HEK293 (cell line): ENCODE measurements around the gene DLX3.

Experiments used
- CTCF ChIA-PET: fragments of 350-600 bp; formaldehyde crosslinking; extraction: SDS; loops from one replicate; lab custom pipeline; 2021; ENCODE audit warnings: antibody characterized with exemption; lab: Yijun Ruan, JAX
- POLR2A ChIA-PET: fragments of 300-600 bp; formaldehyde crosslinking; extraction: SDS; loops from one replicate; lab custom pipeline; 2020; ENCODE audit warnings: antibody characterized with exemption, inconsistent platforms; lab: Yijun Ruan, JAX
- H3K27ac ChIP-seq: fragments of 200-500 bp; sonication (Bioruptor generic); 2 replicates; pipeline ENCODE4 v1.5.1; 2014; ENCODE audit warnings: low read depth, low read length, control low read depth, inconsistent platforms; ENCODE audit errors: extremely low read depth
- H3K36me3 ChIP-seq, 2 experiments: fragments of 200-500 bp in 1 of 2; sonication (Bioruptor generic) in 1 of 2; 1 replicate in 1 of 2; 2 replicates in 1 of 2; pipeline ENCODE4 v1.5.1; 2014 to 2017; ENCODE audit warnings: inconsistent platforms in 2 of 2, low read length in 2 of 2; ENCODE audit not compliant: control insufficient read depth in 2 of 2, insufficient read depth in 1 of 2
- H3K4me1 ChIP-seq: fragments of 200-500 bp; sonication (Bioruptor generic); 2 replicates; pipeline ENCODE4 v1.5.1; 2014; ENCODE audit warnings: mild to moderate bottlenecking, low read length, inconsistent platforms; ENCODE audit not compliant: control insufficient read depth, insufficient read depth
- H3K4me3 ChIP-seq: 2 replicates; pipeline ENCODE4 v1.5.1; 2011; ENCODE audit warnings: low read depth, mild to moderate bottlenecking, control low read depth, low read length, moderate library complexity
- H3K9me3 ChIP-seq: fragments of 200-500 bp; sonication (Bioruptor generic); 2 replicates; pipeline ENCODE4 v1.5.1; 2014; ENCODE audit warnings: low read depth, low read length, inconsistent platforms; ENCODE audit not compliant: control insufficient read depth, insufficient read depth
- EGR2 ChIP-seq: fragments of 450-650 bp; formaldehyde crosslinking; IDR thresholded peaks from 2 replicates; pipeline ENCODE4 v1.5.1; 2016; ENCODE audit warnings: low read depth, missing biosample characterization, missing genetic modification characterization
- HOXC10 ChIP-seq: sonication (generic); formaldehyde crosslinking; IDR thresholded peaks from 2 replicates; pipeline ENCODE4 v1.8.1; 2023; ENCODE audit warnings: mild to moderate bottlenecking, missing genetic modification reagents
- IKZF3 ChIP-seq: fragments of 450-650 bp; IDR thresholded peaks from 2 replicates; pipeline ENCODE4 v1.5.0; 2018; ENCODE audit warnings: missing biosample characterization, mild to moderate bottlenecking, missing genetic modification characterization, moderate library complexity
- KLF9 ChIP-seq: fragments of 450-650 bp; formaldehyde crosslinking; IDR thresholded peaks from 2 replicates; pipeline ENCODE4 v1.5.1; 2016; ENCODE audit warnings: missing biosample characterization, missing genetic modification characterization, low read depth
- MYNN ChIP-seq: fragments of 450-650 bp; formaldehyde crosslinking; IDR thresholded peaks from 2 replicates; pipeline ENCODE4 v1.5.1; 2016; ENCODE audit warnings: missing biosample characterization, missing genetic modification characterization, borderline replicate concordance
- SCRT2 ChIP-seq: fragments of 450-650 bp; formaldehyde crosslinking; IDR thresholded peaks from 2 replicates; pipeline ENCODE4 v1.5.1; 2016; ENCODE audit warnings: missing biosample characterization, missing genetic modification characterization
- SP7 ChIP-seq: fragments of 450-650 bp; formaldehyde crosslinking; IDR thresholded peaks from 2 replicates; pipeline ENCODE4 v1.5.1; 2016; ENCODE audit warnings: missing biosample characterization, missing genetic modification characterization
- YY2 ChIP-seq: fragments of 450-650 bp; formaldehyde crosslinking; IDR thresholded peaks from 2 replicates; pipeline ENCODE4 v1.5.1; 2016; ENCODE audit warnings: missing biosample characterization, missing genetic modification characterization
- ZFP3 ChIP-seq: fragments of 450-650 bp; formaldehyde crosslinking; IDR thresholded peaks from 2 replicates; pipeline ENCODE4 v1.5.1; 2016; ENCODE audit warnings: low read depth, missing biosample characterization, missing genetic modification characterization
- ZNF302 ChIP-seq: fragments of 450-650 bp; formaldehyde crosslinking; IDR thresholded peaks from 2 replicates; pipeline ENCODE4 v1.5.1; 2016; ENCODE audit warnings: missing biosample characterization, missing genetic modification characterization, low read depth
- ZNF423 ChIP-seq: fragments of 450-650 bp; formaldehyde crosslinking; IDR thresholded peaks from 2 replicates; pipeline ENCODE4 v1.5.1; 2016; ENCODE audit warnings: missing biosample characterization, missing genetic modification characterization
- ZNF473 ChIP-seq: fragments of 450-650 bp; formaldehyde crosslinking; IDR thresholded peaks from 2 replicates; pipeline ENCODE4 v1.5.1; 2017; ENCODE audit warnings: missing biosample characterization, missing genetic modification characterization
- ZNF544 ChIP-seq: fragments of 450-650 bp; formaldehyde crosslinking; IDR thresholded peaks from 2 replicates; pipeline ENCODE4 v1.5.0; 2017; ENCODE audit warnings: missing biosample characterization, missing genetic modification characterization
- ZNF623 ChIP-seq: fragments of 450-650 bp; formaldehyde crosslinking; IDR thresholded peaks from 2 replicates; pipeline ENCODE4 v1.5.1; 2016; ENCODE audit warnings: missing biosample characterization, missing genetic modification characterization
- ZNF624 ChIP-seq: fragments of 450-650 bp; formaldehyde crosslinking; IDR thresholded peaks from 2 replicates; pipeline ENCODE4 v1.5.1; 2017; ENCODE audit warnings: missing biosample characterization, missing genetic modification characterization
- ZNF747 ChIP-seq: fragments of 450-650 bp; formaldehyde crosslinking; IDR thresholded peaks from 2 replicates; pipeline ENCODE4 v1.5.1; 2016; ENCODE audit warnings: missing biosample characterization, missing genetic modification characterization
- ZNF837 ChIP-seq: fragments of 450-650 bp; formaldehyde crosslinking; IDR thresholded peaks from 2 replicates; pipeline ENCODE4 v1.5.1; 2016; ENCODE audit warnings: missing biosample characterization, missing genetic modification characterization
- TF ChIP-seq, protein P1 (sequence below): fragments of 450-650 bp; formaldehyde crosslinking; IDR thresholded peaks from 2 replicates; pipeline ENCODE4 v1.5.1; 2016; ENCODE audit warnings: missing biosample characterization, missing genetic modification characterization, borderline replicate concordance
- TF ChIP-seq, protein P2 (sequence below): sonication (generic); formaldehyde crosslinking; IDR thresholded peaks from 2 replicates; pipeline ENCODE4 v1.8.1; 2022; ENCODE audit warnings: mild to moderate bottlenecking, moderate library complexity, missing genetic modification reagents
- TF ChIP-seq, protein P3 (sequence below): fragments of 450-650 bp; formaldehyde crosslinking; IDR thresholded peaks from 2 replicates; pipeline ENCODE4 v1.5.1; 2016; ENCODE audit warnings: missing biosample characterization, missing genetic modification characterization
- TF ChIP-seq, protein P4 (sequence below): fragments of 450-650 bp; formaldehyde crosslinking; IDR thresholded peaks from 2 replicates; pipeline ENCODE4 v1.5.1; 2017; ENCODE audit warnings: missing biosample characterization, mild to moderate bottlenecking, missing genetic modification characterization, moderate library complexity

Gene DLX3

DNA sequence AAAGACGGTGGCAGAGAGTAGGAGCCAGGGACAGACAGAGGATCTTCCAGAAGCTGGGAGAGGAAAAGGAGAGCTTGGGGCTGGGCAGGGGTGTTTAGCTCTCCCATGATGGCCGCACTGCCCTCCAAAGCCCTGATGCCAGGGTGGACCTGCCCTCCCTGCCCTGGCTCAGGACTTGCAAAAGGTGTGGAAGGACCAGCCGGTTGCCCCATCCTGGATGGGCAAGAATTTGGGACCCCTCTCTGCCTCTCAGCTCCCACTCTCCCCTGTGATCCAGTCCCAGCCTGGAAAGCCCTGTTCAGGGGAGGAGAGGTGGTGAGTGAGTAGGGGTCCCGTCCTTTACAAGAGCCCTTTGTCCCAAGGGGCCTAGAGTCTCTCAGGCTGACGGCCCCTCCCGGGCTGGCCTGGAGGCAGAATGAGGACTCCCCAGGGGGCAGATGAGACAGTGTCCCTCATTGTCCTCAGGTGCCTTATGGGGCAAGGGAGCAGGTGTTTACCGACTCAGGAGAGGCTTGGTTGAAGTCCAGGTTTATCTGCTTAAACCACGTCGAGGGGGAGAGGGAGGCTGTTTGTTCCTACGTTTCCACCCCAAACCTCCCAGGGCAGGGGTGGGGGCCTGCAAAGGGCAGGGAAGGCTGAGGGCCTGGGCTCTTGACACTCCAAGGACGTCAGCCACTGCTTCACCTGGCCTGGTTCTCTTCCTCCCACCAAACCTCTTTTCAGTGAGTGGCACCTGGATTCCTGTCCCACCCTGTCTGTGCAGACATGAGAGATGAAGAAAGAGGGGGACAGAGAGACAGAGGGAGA is 41.6 kb upstream of the DLX3 start:
- no peaks in the 10 kb centered on the region for H3K9me3 ChIP-seq
- TF ChIP-seq YY2 (tag by site-specific recombination) = no peak
- no peak for TF ChIP-seq ZNF747 (tag by site-specific recombination)
- no peaks in the 10 kb centered on the region for H3K4me1 ChIP-seq
- POLR2A ChIA-PET = no interaction called here
- H3K36me3 ChIP-seq = no peaks in the 10 kb centered on the region
- CTCF ChIA-PET = interaction anchor here (0.6 to 2.5 kb wide), 4 partner anchors 10 to 58 kb away, joined by 3 to 24 read pairs (median 7); no protein-coding TSS in a partner anchor
- no peak overlapping the region for H3K27ac ChIP-seq
- H3K4me3 ChIP-seq = no peak overlapping the region

DNA sequence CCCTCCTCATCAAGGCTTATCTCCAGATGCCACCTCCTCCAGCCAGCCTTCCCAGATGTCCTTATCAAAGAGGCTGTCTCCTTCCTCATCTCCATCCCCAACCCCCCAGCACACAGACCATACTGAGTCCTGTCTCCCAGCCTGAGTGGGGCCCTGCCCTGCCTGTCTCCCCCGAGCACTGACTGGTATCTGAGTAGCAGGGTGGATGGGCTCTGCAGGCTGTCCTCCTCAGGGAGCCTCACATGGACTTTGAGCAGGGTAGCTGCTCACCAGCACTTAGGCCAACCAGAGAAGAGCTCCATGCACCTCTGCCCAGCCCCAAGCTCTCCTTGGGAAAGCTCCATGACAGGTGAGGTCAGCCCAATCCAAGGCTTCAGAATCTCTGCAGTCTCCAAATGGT is 40.9 kb upstream of the DLX3 start:
- CTCF ChIA-PET = interaction anchor here (0.5 to 2.5 kb wide), 4 partner anchors 9 to 212 kb away, joined by 3 to 24 read pairs (median 7); no protein-coding TSS in a partner anchor
- POLR2A ChIA-PET = no interaction called here
- no peaks in the 10 kb centered on the region for H3K9me3 ChIP-seq
- H3K4me3 ChIP-seq = no peak overlapping the region
- no peak for TF ChIP-seq SP7 (tag by site-specific recombination)
- no peak for TF ChIP-seq YY2 (tag by site-specific recombination)
- no peak for TF ChIP-seq ZNF623
- no peak for TF ChIP-seq EGR2 (tag by site-specific recombination)
- TF ChIP-seq MYNN (tag by site-specific recombination) = no peak
- TF ChIP-seq ZNF544 = no peak
- TF ChIP-seq, protein P1, sequence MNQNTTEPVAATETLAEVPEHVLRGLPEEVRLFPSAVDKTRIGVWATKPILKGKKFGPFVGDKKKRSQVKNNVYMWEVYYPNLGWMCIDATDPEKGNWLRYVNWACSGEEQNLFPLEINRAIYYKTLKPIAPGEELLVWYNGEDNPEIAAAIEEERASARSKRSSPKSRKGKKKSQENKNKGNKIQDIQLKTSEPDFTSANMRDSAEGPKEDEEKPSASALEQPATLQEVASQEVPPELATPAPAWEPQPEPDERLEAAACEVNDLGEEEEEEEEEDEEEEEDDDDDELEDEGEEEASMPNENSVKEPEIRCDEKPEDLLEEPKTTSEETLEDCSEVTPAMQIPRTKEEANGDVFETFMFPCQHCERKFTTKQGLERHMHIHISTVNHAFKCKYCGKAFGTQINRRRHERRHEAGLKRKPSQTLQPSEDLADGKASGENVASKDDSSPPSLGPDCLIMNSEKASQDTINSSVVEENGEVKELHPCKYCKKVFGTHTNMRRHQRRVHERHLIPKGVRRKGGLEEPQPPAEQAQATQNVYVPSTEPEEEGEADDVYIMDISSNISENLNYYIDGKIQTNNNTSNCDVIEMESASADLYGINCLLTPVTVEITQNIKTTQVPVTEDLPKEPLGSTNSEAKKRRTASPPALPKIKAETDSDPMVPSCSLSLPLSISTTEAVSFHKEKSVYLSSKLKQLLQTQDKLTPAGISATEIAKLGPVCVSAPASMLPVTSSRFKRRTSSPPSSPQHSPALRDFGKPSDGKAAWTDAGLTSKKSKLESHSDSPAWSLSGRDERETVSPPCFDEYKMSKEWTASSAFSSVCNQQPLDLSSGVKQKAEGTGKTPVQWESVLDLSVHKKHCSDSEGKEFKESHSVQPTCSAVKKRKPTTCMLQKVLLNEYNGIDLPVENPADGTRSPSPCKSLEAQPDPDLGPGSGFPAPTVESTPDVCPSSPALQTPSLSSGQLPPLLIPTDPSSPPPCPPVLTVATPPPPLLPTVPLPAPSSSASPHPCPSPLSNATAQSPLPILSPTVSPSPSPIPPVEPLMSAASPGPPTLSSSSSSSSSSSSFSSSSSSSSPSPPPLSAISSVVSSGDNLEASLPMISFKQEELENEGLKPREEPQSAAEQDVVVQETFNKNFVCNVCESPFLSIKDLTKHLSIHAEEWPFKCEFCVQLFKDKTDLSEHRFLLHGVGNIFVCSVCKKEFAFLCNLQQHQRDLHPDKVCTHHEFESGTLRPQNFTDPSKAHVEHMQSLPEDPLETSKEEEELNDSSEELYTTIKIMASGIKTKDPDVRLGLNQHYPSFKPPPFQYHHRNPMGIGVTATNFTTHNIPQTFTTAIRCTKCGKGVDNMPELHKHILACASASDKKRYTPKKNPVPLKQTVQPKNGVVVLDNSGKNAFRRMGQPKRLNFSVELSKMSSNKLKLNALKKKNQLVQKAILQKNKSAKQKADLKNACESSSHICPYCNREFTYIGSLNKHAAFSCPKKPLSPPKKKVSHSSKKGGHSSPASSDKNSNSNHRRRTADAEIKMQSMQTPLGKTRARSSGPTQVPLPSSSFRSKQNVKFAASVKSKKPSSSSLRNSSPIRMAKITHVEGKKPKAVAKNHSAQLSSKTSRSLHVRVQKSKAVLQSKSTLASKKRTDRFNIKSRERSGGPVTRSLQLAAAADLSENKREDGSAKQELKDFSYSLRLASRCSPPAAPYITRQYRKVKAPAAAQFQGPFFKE (tag by site-specific recombination) = no peak
- TF ChIP-seq, protein P2, sequence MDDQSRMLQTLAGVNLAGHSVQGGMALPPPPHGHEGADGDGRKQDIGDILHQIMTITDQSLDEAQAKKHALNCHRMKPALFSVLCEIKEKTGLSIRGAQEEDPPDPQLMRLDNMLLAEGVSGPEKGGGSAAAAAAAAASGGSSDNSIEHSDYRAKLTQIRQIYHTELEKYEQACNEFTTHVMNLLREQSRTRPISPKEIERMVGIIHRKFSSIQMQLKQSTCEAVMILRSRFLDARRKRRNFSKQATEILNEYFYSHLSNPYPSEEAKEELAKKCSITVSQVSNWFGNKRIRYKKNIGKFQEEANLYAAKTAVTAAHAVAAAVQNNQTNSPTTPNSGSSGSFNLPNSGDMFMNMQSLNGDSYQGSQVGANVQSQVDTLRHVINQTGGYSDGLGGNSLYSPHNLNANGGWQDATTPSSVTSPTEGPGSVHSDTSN = no peak
- no peak for TF ChIP-seq SCRT2 (tag by site-specific recombination)
- no peak for TF ChIP-seq ZNF473 (tag by site-specific recombination)
- TF ChIP-seq, protein P3, sequence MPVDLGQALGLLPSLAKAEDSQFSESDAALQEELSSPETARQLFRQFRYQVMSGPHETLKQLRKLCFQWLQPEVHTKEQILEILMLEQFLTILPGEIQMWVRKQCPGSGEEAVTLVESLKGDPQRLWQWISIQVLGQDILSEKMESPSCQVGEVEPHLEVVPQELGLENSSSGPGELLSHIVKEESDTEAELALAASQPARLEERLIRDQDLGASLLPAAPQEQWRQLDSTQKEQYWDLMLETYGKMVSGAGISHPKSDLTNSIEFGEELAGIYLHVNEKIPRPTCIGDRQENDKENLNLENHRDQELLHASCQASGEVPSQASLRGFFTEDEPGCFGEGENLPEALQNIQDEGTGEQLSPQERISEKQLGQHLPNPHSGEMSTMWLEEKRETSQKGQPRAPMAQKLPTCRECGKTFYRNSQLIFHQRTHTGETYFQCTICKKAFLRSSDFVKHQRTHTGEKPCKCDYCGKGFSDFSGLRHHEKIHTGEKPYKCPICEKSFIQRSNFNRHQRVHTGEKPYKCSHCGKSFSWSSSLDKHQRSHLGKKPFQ (tag by site-specific recombination) = no peak
- TF ChIP-seq, protein P4, sequence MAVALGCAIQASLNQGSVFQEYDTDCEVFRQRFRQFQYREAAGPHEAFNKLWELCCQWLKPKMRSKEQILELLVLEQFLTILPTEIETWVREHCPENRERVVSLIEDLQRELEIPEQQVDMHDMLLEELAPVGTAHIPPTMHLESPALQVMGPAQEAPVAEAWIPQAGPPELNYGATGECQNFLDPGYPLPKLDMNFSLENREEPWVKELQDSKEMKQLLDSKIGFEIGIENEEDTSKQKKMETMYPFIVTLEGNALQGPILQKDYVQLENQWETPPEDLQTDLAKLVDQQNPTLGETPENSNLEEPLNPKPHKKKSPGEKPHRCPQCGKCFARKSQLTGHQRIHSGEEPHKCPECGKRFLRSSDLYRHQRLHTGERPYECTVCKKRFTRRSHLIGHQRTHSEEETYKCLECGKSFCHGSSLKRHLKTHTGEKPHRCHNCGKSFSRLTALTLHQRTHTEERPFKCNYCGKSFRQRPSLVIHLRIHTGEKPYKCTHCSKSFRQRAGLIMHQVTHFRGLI (tag by site-specific recombination) = no peak
- TF ChIP-seq ZNF423 = no peak
- no peak for TF ChIP-seq ZNF302
- no peak for TF ChIP-seq HOXC10 (CRISPR knock-in tag)
- TF ChIP-seq ZFP3 (tag by site-specific recombination) = no peak
- no peak for TF ChIP-seq ZNF837 (tag by site-specific recombination)
- TF ChIP-seq KLF9 = no peak
- no peak for TF ChIP-seq ZNF624
- no peak for TF ChIP-seq IKZF3 (tag by site-specific recombination)
- TF ChIP-seq, all 188 proteins: peak for 0
- Histone ChIP-seq H3K4me1 (no peaks in the 10 kb centered on the region), H3K36me3 (no peaks in the 10 kb centered on the region), H3K27ac (no peak overlapping the region)
